Stimulated activated CD8-positive, alpha-beta memory T cell treated with anti-CD3 and anti-CD28 coated beads, Interleukin-4, amount 100 ng/mL, for 4 hours (primary cell): ENCODE data around the gene LRRC72.

Source experiments
- DNase-seq, 2 donors: peaks; one replicate each; pipeline ENCODE4 v3.0.0-alpha.2; 2020; ENCODE audit warnings: low read depth in 2 of 2, low spot score in 1 of 2

The LRRC72 gene

GRCh38 chr7:16616542-16616941, 89.9 kb downstream of the LRRC72 start:
- DNase-seq, result no peak

GRCh38 chr7:16619979-16620408, 93.4 kb downstream of the LRRC72 start:
- DNase-seq, result no peak

DNA sequence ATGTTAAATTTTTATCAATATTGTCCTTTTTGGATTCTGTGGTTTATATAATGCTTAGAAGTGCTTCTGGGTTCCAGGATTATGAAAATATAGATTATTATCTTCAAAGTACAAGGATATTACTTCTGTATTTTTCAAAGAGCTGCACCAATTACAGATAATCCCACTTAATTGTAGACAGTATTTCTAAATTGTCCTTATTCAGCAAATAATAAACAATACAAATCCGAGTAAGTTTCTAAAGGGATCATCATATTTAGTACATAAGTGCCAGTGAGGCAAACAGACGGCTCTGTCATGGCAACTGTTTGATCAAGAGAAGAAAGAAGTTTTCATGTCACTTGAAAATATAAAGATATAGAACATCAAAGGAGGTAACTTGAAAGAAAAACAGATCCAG, 99.8 kb downstream of the LRRC72 start:
- no peak for DNase-seq

DNA sequence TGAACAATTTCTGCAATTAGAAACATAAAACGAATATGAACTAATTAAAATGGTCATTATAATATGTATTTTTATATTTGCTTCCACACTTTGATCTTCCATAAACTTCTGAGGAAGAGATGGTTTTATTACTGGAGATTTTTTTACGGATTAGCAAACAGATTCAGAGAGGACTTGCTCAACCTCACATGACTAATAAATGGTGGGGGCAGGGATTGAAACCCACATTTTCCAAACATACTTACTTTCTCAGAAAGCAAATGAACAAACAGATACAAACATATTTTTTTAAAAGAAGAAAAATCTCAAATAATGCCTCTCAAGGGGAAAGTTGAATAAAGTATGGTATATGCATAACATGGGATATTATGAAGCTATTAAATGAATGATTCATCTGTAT, 100.6 kb downstream of the LRRC72 start:
- DNase-seq, result no peak

GRCh38 chr7:16630654-16631053, 104.0 kb downstream of the LRRC72 start:
- no peak for DNase-seq
